Duodenal mucosa (tissue), 2 donors: ENCODE measurements around the gene LRRC4C.

ENCODE experiments used
- H3K27ac ChIP-seq: one replicate; pipeline ENCODE4 v1.7.0; 2013; ENCODE audit warnings: low read depth, low read length
- H3K27me3 ChIP-seq, 2 donors: one replicate each; pipeline ENCODE4 v1.7.0; 2013; ENCODE audit warnings: low read length in 2 of 2, control low read depth in 1 of 2; ENCODE audit not compliant: insufficient read depth in 2 of 2, control insufficient read depth in 1 of 2
- H3K36me3 ChIP-seq, 2 donors: one replicate each; pipeline ENCODE4 v1.7.0; 2013; ENCODE audit warnings: low read length in 2 of 2, control low read depth in 1 of 2; ENCODE audit not compliant: insufficient read depth in 2 of 2, control insufficient read depth in 1 of 2
- H3K4me1 ChIP-seq, 2 donors: one replicate each; pipeline ENCODE4 v1.7.0; 2013; ENCODE audit warnings: low read length in 2 of 2, control low read depth in 1 of 2; ENCODE audit not compliant: insufficient read depth in 2 of 2, control insufficient read depth in 1 of 2
- H3K4me3 ChIP-seq, 2 donors: one replicate each; pipeline ENCODE4 v1.7.0; 2013; ENCODE audit warnings: low read length in 2 of 2, low read depth in 1 of 2
- H3K9ac ChIP-seq, 2 donors: one replicate each; pipeline ENCODE4 v1.7.0; 2013; ENCODE audit warnings: low read length in 2 of 2, low read depth in 1 of 2
- H3K9me3 ChIP-seq, 2 donors: one replicate each; pipeline ENCODE4 v1.7.0; 2013; ENCODE audit warnings: low read length in 2 of 2, control low read depth in 1 of 2; ENCODE audit not compliant: control insufficient read depth in 1 of 2

Gene LRRC4C

GRCh38 chr11:40291329-40291728 lies 1168.1 kb downstream of the LRRC4C start:
- H3K4me1 ChIP-seq: peaks cover 0 to 6% of the 10 kb centered on the region in 2 donors
- no peaks in the 10 kb centered on the region for H3K9me3 ChIP-seq
- no peak overlapping the region for H3K9ac ChIP-seq
- H3K36me3 ChIP-seq: no peaks in the 10 kb centered on the region
- peaks cover 0 to 4% of the 10 kb centered on the region in 2 donors for H3K27me3 ChIP-seq
- no peak overlapping the region for H3K4me3 ChIP-seq
- no peak overlapping the region for H3K27ac ChIP-seq

DNA sequence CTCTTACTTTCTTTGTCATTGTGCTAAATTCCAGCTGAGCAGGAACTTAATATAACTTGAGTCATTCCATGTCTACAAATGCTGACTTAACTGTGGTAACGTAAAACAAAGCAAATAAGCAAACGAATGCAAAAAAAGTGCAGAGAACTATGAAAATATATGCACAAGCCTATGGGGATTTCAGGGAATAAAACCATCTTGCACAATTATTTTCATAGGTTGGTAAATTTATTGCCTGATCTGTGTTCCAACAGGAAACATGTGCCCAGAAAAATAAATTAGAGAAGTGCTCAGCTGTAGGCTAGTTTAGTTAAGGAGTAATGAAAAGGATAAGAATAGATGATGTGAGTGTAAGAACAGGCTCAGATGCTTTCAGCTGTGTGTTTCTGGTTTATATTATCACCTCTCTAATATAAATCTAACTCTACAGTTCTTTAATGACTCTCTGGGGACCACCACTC lies 1169.3 kb downstream of the LRRC4C start:
- Histone ChIP-seq H3K27ac (no peak overlapping the region), H3K4me3 (no peak overlapping the region), H3K27me3 (peaks cover 0 to 4% of the 10 kb centered on the region in 2 donors), H3K36me3 (no peaks in the 10 kb centered on the region), H3K9ac (no peak overlapping the region), H3K9me3 (no peaks in the 10 kb centered on the region), H3K4me1 (peaks cover 0 to 6% of the 10 kb centered on the region in 2 donors)

GRCh38 chr11:40289370-40289769 lies 1170.1 kb downstream of the LRRC4C start:
- Histone ChIP-seq H3K4me3 (no peak overlapping the region), H3K36me3 (no peaks in the 10 kb centered on the region), H3K9me3 (no peaks in the 10 kb centered on the region), H3K27ac (no peak overlapping the region), H3K4me1 (peaks cover 0 to 6% of the 10 kb centered on the region in 2 donors), H3K9ac (no peak overlapping the region), H3K27me3 (peaks cover 0 to 4% of the 10 kb centered on the region in 2 donors)

- Histone ChIP-seq H3K27me3 (peaks cover 0 to 4% of the 10 kb centered on the region in 2 donors), H3K4me3 (no peak overlapping the region), H3K4me1 (no peaks in the 10 kb centered on the region), H3K9ac (no peak overlapping the region), H3K36me3 (no peaks in the 10 kb centered on the region), H3K9me3 (no peaks in the 10 kb centered on the region), H3K27ac (no peak overlapping the region)
Observed at GRCh38 chr11:40287916-40288803, 1171.3 kb downstream of the LRRC4C start.

- Histone ChIP-seq H3K27ac (no peak overlapping the region), H3K36me3 (no peaks in the 10 kb centered on the region), H3K9me3 (no peaks in the 10 kb centered on the region), H3K27me3 (peaks cover 0 to 4% of the 10 kb centered on the region in 2 donors), H3K9ac (no peak overlapping the region), H3K4me1 (no peaks in the 10 kb centered on the region), H3K4me3 (no peak overlapping the region)
Observed at GRCh38 chr11:40286137-40286536, 1173.3 kb downstream of the LRRC4C start.

- Histone ChIP-seq H3K4me1 (no peaks in the 10 kb centered on the region), H3K27ac (no peak overlapping the region), H3K4me3 (no peak overlapping the region), H3K9me3 (no peaks in the 10 kb centered on the region), H3K27me3 (peaks cover 0 to 4% of the 10 kb centered on the region in 2 donors), H3K9ac (no peak overlapping the region), H3K36me3 (no peaks in the 10 kb centered on the region)
Observed at GRCh38 chr11:40285558-40285957, 1173.9 kb downstream of the LRRC4C start.

DNA sequence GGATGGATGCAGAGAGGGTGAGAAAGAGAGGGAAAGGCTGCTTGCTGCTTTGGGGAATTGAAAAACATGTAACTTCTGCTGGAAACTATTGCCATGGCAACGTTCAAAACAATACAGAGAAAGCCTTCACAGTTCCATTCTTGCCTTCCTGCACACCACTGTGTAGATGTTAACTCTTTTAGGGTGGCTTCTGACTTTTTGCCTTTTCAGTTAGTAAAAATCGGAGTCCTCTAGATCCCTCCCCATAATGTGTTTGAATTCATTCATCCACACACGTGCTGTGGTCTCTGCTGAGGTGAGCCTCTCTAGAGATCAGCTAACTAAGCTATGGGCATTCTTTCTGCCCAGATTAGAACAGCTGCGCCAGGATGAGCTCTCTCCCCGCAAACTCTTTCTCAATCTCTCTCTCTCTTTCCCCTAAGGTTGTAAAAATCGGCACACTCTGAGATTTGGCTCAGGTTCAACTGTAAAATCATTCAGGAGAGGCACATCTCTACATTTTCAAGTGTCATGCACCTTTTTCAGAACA lies 1178.3 kb downstream of the LRRC4C start:
- Histone ChIP-seq H3K4me3 (no peak overlapping the region), H3K9me3 (no peaks in the 10 kb centered on the region), H3K9ac (no peak overlapping the region)

DNA sequence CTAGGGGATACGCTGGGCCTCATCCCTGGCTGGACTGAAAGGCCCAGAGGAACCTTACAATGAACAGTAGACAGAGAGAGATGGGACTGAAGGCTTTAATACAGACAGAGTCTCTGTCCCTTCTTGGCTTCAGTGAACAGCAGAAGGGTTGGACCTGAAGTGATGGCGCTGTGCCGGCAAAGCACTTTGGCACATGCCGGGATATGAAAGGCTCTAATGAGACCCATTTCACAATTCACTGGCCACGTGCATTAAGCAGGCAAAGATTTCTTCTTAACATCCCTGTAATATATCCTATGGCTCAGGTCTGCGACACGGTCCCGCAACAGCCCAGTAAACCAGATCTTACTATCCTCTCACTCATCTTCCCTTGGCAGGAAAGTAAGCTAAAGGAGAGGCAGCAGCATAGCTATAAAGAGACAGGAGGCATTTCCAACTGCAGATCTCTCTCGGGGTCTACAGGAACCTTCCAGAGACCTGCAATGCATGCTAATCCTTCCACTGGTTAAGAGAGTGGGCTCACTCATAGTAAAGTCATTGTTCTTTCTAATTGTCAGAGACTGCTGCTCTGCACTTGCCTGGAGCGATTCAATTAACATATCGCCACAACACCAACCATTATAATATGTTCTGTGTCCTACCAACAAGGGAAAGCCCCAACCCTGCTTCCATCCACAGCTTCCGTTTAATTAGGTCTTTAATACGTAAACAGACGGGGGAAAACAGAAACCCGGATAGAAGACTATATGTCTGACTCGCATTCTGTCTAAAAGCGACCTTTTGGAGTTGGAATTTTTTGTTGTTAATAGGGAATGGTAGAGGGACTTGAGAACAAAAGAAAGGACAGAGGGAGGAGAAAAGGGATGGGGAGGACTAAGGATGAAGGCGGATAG lies 1179.0 kb downstream of the LRRC4C start:
- Histone ChIP-seq H3K27me3 (no peaks in the 10 kb centered on the region), H3K36me3 (no peaks in the 10 kb centered on the region), H3K4me3 (no peak overlapping the region), H3K4me1 (no peaks in the 10 kb centered on the region), H3K9me3 (no peaks in the 10 kb centered on the region), H3K27ac (no peak overlapping the region), H3K9ac (no peak overlapping the region)

More for the DNA sequence above, 1178.3 kb downstream of the LRRC4C start:
- Histone ChIP-seq H3K27me3 (no peaks in the 10 kb centered on the region), H3K36me3 (no peaks in the 10 kb centered on the region), H3K27ac (no peak overlapping the region), H3K4me1 (no peaks in the 10 kb centered on the region)

GRCh38 chr11:40276960-40277359 lies 1182.5 kb downstream of the LRRC4C start:
- Histone ChIP-seq H3K4me3 (no peak overlapping the region), H3K36me3 (no peaks in the 10 kb centered on the region), H3K27ac (no peak overlapping the region), H3K9me3 (no peaks in the 10 kb centered on the region), H3K9ac (no peak overlapping the region), H3K4me1 (no peaks in the 10 kb centered on the region), H3K27me3 (no peaks in the 10 kb centered on the region)

GRCh38 chr11:40274017-40274416 lies 1185.4 kb downstream of the LRRC4C start:
- no peak overlapping the region for H3K9ac ChIP-seq
- H3K4me3 ChIP-seq: no peak overlapping the region
- no peaks in the 10 kb centered on the region for H3K36me3 ChIP-seq
- H3K27ac ChIP-seq: no peak overlapping the region
- H3K9me3 ChIP-seq: no peaks in the 10 kb centered on the region
- H3K4me1 ChIP-seq: no peaks in the 10 kb centered on the region
- no peaks in the 10 kb centered on the region for H3K27me3 ChIP-seq
